Lower leg skin (tissue), 4 donors: ENCODE results near the gene GXYLT1. TPM values are rescaled to one million over a fixed set of nuclear protein-coding genes. Genes with fewer than 3 reads are reported as not detected.
"Not testable (repeated sequence)": the region's sequence is repeated elsewhere in the genome, so short reads cannot be mapped to it uniquely, and the experiment has no call there.

Source experiments
- DNase-seq, 2 donors: peaks; one replicate each; pipeline ENCODE4 v3.0.0-alpha.2; 2019; ENCODE audit warnings: low spot score in 2 of 2
- H3K4me3 ChIP-seq: fragments of 200-600 bp; sonication (generic); 2 replicates; pipeline ENCODE4 v1.5.1; 2017; ENCODE audit warnings: mild to moderate bottlenecking, low read depth; ENCODE audit not compliant: poor library complexity, severe bottlenecking
- POLR2A ChIP-seq, 2 donors: fragments of 450-650 bp; IDR thresholded peaks; one replicate each; pipeline ENCODE4 v1.6.1; 2016 to 2017; ENCODE audit warnings: antibody characterized with exemption in 2 of 2, mild to moderate bottlenecking in 1 of 2, moderate library complexity in 1 of 2
- WGBS, 2 donors: methylation state at CpG; one replicate each; pipeline ENCODE4 v1.1.5; 2018; 5-methylcytosine and 5-hydroxymethylcytosine counted together
- intact Hi-C: fragments of 100-400 bp; cut with DNase I; formaldehyde crosslinking; loops from one replicate; pipeline ENCODE4 v1.15.0; 2023; ENCODE audit warnings: low total_unique reads
- total RNA-seq, 4 donors: library from RNA; depleted of rRNA; stranded (reverse); fragments of >200 nt; gene quantifications; one replicate each; pipeline ENCODE4 v1.1.0, GENCODE V29; 2016
- TF ChIP-seq, protein P1 (sequence below), 3 donors: fragments of 450-650 bp; IDR thresholded peaks; one replicate each; pipeline ENCODE4 v1.5.1; 2016; ENCODE audit warnings: antibody characterized with exemption in 3 of 3, mild to moderate bottlenecking in 3 of 3, moderate library complexity in 2 of 3

The GXYLT1 gene, protein sequence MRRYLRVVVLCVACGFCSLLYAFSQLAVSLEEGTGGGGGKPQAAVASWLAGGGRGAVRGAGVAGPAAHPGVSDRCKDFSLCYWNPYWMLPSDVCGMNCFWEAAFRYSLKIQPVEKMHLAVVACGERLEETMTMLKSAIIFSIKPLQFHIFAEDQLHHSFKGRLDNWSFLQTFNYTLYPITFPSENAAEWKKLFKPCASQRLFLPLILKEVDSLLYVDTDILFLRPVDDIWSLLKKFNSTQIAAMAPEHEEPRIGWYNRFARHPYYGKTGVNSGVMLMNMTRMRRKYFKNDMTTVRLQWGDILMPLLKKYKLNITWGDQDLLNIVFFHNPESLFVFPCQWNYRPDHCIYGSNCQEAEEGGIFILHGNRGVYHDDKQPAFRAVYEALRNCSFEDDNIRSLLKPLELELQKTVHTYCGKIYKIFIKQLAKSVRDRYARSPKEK
- 10 to 100 TPM in 2 of 4 donors, 1 to 10 TPM in 2; 7.9 to 11.7 (median 10.0) TPM for total RNA-seq

DNA sequence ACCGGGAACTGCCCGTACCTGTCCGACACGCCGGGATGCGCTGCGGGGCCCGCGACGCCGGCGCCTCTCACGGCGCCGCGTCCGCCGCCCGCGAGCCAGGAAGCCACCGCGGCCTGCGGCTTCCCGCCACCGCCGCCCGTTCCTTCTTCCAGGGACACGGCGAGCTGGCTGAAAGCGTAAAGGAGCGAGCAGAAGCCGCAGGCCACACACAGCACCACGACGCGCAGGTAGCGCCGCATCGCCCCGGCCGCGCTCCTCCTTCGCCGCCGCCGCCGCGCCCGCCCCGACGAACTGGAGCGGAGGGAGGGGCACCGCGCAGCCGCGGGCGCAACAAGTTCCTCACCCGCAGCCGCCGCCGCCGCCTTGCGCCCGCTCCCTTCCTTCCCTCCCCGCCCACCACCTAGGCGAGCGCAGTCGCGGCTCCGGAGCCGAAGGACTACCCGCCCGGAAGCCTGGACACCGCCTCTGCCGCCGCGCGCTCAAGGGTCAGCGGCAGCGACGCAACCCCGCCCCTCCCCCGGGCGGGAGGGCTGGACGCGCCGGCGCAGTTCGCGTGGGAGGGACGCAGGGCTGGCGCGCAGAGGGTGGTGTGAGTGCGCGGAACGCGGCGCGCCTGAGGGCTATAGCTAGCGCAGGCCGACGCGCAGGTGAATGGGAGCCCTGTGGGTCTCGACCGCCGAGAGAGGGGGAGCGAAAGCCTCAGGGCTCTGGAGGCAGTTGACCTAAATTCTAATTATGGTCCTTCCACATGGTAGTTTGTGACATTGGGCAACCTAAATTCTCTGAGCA lies at the start of gene GXYLT1:
Gene GXYLT1 (minus strand): TSS at position 467 of the 789 bp plus-strand sequence. CDS start 228 bp downstream, at position 239.
- peak; percentile 83 to 96 for DNase-seq
- intact Hi-C loops: no loop called here
- 0 to 1% methylated on average over 48 to 76 of the region's 106 CpGs for WGBS, 2 donors
- H3K4me3 ChIP-seq: peak within 1 kb of the TSS; percentile 76
- no peak for TF ChIP-seq POLR2A (IDR thresholded peaks at IDR 0.05)
- TF ChIP-seq, protein P1, sequence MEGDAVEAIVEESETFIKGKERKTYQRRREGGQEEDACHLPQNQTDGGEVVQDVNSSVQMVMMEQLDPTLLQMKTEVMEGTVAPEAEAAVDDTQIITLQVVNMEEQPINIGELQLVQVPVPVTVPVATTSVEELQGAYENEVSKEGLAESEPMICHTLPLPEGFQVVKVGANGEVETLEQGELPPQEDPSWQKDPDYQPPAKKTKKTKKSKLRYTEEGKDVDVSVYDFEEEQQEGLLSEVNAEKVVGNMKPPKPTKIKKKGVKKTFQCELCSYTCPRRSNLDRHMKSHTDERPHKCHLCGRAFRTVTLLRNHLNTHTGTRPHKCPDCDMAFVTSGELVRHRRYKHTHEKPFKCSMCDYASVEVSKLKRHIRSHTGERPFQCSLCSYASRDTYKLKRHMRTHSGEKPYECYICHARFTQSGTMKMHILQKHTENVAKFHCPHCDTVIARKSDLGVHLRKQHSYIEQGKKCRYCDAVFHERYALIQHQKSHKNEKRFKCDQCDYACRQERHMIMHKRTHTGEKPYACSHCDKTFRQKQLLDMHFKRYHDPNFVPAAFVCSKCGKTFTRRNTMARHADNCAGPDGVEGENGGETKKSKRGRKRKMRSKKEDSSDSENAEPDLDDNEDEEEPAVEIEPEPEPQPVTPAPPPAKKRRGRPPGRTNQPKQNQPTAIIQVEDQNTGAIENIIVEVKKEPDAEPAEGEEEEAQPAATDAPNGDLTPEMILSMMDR (IDR thresholded peaks at IDR 0.05): no peak

DNA sequence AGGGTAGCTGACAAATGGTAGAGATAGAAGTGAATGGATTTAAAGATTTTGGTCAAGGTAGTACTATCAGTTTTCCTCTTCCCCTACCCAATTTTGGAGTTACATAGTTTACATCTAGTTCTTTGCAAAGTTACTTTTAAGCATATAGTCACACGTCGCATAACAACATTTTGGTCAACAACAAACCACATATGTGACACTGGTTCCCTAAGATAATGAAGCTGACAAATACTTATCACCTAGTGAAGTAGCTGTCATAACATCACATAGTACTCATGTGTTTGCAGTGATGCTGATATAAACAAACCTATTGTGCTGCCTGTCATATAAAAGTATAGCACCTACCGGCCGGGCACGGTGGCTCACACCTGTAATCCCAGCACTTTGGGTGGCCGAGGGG lies 48.0 kb upstream of the GXYLT1 start:
- 93 to 95% methylated on average over 6 of the region's 6 CpGs for WGBS, 2 donors
- H3K4me3 ChIP-seq: no peak overlapping the region
- DNase-seq: no peak
- intact Hi-C loops: no loop called here
- no peak for TF ChIP-seq POLR2A (IDR thresholded peaks at IDR 0.05)
- TF ChIP-seq, protein P1 (IDR thresholded peaks at IDR 0.05): no peak

DNA sequence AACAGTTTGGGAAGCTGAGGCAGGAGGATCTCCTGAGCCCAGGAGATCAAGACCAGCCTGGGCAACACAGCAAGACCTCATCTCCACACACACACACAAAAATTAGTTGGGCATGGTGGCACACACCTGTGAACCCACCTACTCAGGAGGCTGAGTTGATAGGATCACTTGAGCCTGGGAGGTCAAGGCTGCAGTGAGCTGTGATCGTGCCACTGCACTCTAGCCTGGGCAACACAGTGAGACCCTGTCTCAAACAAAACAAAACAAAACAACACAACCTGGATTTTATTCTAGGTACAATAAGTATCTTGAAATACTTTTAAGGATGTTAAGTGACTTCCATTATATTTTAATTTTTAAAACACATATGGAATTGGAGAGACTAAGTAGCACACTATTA lies 47.6 kb upstream of the GXYLT1 start:
- 95 to 100% methylated on average over 1 of the region's 1 CpG for whole genome bisulfite sequencing, 2 donors
- DNase-seq: no peak
- intact Hi-C loops: no loop called here
- no peak overlapping the region for H3K4me3 ChIP-seq
- TF ChIP-seq POLR2A (IDR thresholded peaks at IDR 0.05): no peak
- TF ChIP-seq, protein P1 (IDR thresholded peaks at IDR 0.05): no peak

DNA sequence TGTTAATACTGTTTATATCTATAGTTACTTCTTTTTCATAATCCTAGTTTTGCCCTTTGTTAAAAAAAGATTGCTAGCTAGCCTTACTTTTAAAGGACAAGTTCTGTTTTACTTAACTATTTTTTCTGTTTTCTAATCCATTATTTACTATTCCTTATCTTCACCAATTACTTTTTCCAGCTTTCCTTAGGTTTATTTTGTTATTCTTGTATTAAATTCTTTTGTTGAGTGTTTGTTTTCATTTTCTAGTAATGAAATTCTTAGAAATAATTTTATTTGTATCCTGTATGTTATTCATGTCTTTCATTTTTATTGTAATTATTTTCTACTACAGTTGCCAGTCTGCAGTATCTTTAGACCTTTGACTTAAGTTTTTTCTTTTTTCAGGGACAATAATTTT lies 45.7 kb upstream of the GXYLT1 start:
- no peak overlapping the region for H3K4me3 ChIP-seq
- no peak for DNase-seq
- intact Hi-C loops: no loop called here
- TF ChIP-seq POLR2A (IDR thresholded peaks at IDR 0.05): no peak
- TF ChIP-seq, protein P1 (IDR thresholded peaks at IDR 0.05): no peak

DNA sequence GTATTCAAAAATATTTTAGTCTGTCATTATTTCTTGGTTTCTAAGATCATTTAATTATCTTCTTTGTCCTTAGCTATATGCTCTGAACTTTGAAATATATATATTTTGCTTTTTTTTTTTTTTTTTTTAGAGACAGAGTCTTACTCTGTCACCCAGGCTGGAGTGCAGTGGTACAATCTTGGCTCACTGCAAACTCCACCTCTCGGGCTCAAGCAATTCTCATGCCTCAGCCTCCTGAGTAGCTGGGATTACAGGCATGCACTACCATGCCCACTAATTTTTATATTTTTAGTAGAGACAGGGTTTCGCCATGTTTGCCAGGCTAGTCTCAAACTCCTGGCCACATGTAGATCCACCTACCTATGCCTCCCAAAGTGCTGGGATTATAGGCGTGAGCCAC lies 43.6 kb upstream of the GXYLT1 start:
- DNase-seq, H3K4me3 ChIP-seq, intact Hi-C loops: not testable (repeated sequence)
- 75 to 81% methylated on average over 3 of the region's 3 CpGs for WGBS, 2 donors

DNA sequence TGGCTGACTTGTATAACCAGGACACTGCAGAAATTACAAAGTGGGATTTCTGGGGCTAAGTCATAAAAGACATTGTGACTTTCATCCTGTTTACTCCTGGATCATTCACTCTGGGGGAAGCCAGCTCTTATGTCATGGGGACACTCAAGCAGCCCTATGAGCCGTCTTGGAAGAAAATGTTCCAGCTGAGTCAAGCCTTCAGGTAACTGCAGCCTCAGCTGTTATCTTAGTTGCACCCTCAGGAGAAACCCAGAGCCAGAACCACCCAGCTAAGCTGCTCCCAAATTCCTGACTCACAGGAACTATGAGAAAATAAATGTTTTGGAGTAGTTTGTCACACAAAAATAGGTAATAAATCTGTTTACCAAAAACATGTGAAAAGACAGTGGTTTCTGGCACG lies 43.1 kb upstream of the GXYLT1 start:
- no peak for DNase-seq
- no peak overlapping the region for H3K4me3 ChIP-seq
- 27 to 42% methylated on average over 2 of the region's 2 CpGs for WGBS, 2 donors
- intact Hi-C loops: no loop called here
- TF ChIP-seq, protein P1 (IDR thresholded peaks at IDR 0.05): no peak
- TF ChIP-seq POLR2A (IDR thresholded peaks at IDR 0.05): no peak
